GM23248 (cell line): ENCODE data around the gene PCID2. TPM values are rescaled to one million over a fixed set of nuclear protein-coding genes. Genes with fewer than 3 reads are reported as not detected.

ENCODE experiments used
- DNase-seq: peaks from one replicate; pipeline ENCODE4 v3.0.0-alpha.2; 2015
- H2AFZ ChIP-seq: fragments of 200-600 bp; sonication (generic); 2 replicates; pipeline ENCODE4 v1.6.1; 2016; ENCODE audit warnings: antibody characterized with exemption
- H3F3A ChIP-seq: fragments of 200-600 bp; sonication (generic); 2 replicates; pipeline ENCODE4 v1.6.1; 2016; ENCODE audit warnings: mild to moderate bottlenecking, antibody characterized with exemption, mixed run types; ENCODE audit not compliant: insufficient read depth
- H3K27ac ChIP-seq: fragments of 200-600 bp; sonication (generic); 2 replicates; pipeline ENCODE4 v1.5.1; 2016; ENCODE audit warnings: mild to moderate bottlenecking
- H3K27me3 ChIP-seq: fragments of 200-600 bp; sonication (generic); replicated peaks from 2 replicates; pipeline ENCODE4 v1.6.1; 2016; ENCODE audit warnings: mild to moderate bottlenecking; ENCODE audit not compliant: insufficient read depth
- H3K36me3 ChIP-seq: fragments of 200-600 bp; sonication (generic); 2 replicates; pipeline ENCODE4 v1.6.1; 2016; ENCODE audit warnings: low read depth, mild to moderate bottlenecking
- H3K4me1 ChIP-seq: fragments of 200-600 bp; sonication (generic); 2 replicates; pipeline ENCODE4 v1.6.1; 2016; ENCODE audit warnings: mild to moderate bottlenecking; ENCODE audit not compliant: insufficient read depth
- H3K4me2 ChIP-seq: fragments of 200-600 bp; sonication (generic); one replicate; pipeline ENCODE4 v1.6.1; 2016; ENCODE audit warnings: mild to moderate bottlenecking; ENCODE audit not compliant: unreplicated experiment
- H3K4me3 ChIP-seq: fragments of 200-600 bp; sonication (generic); 2 replicates; pipeline ENCODE4 v1.5.1; 2016; ENCODE audit warnings: mild to moderate bottlenecking
- H3K79me2 ChIP-seq: fragments of 200-600 bp; sonication (generic); 2 replicates; pipeline ENCODE4 v1.6.1; 2016; ENCODE audit warnings: mild to moderate bottlenecking; ENCODE audit not compliant: insufficient read depth
- H3K9ac ChIP-seq: fragments of 200-600 bp; sonication (generic); 2 replicates; pipeline ENCODE4 v1.6.1; 2016; ENCODE audit warnings: mild to moderate bottlenecking
- H3K9me2 ChIP-seq: fragments of 200-600 bp; sonication (generic); 2 replicates; pipeline ENCODE4 v1.6.1; 2016; ENCODE audit warnings: mixed run types, mild to moderate bottlenecking, moderate library complexity; ENCODE audit not compliant: insufficient read depth
- H3K9me3 ChIP-seq: fragments of 200-600 bp; sonication (generic); one replicate; pipeline ENCODE4 v1.6.1; 2017; ENCODE audit warnings: low read depth
- H4K20me1 ChIP-seq: fragments of 200-600 bp; sonication (generic); 2 replicates; pipeline ENCODE4 v1.6.0; 2016; ENCODE audit not compliant: insufficient read depth
- EZH2 ChIP-seq: fragments of 200-600 bp; sonication (generic); IDR thresholded peaks from 2 replicates; pipeline ENCODE4 v1.6.1; 2018; ENCODE audit warnings: antibody characterized with exemption, mild to moderate bottlenecking; ENCODE audit not compliant: insufficient read depth, poor library complexity, severe bottlenecking
- EZH2phosphoT487 ChIP-seq: fragments of 200-600 bp; sonication (generic); IDR thresholded peaks from 2 replicates; pipeline ENCODE4 v1.6.1; 2018; ENCODE audit warnings: antibody characterized with exemption, moderate library complexity, mild to moderate bottlenecking, low read depth; ENCODE audit not compliant: insufficient read depth
- WGBS, 2 experiments: methylation state at CpG; one replicate each; pipeline ENCODE4 v1.1.6; 2015 to 2017; ENCODE audit warnings: low lambda C conversion rate in 2 of 2, low coverage in 1 of 2; ENCODE audit errors: missing lambda C conversion rate in 2 of 2; 5-methylcytosine and 5-hydroxymethylcytosine counted together
- in situ Hi-C: fragments of 300-500 bp; cut with MboI; formaldehyde crosslinking; loops from 2 replicates; pipeline ENCODE4 v1.15.0; 2020
- polyA plus RNA-seq: library from polyadenylated mRNA; unstranded; fragments of >200 nt; fragmentation: Nextera tagmentation; extraction: Ambion mirVana; gene quantifications from 2 replicates; pipeline ENCODE4 v1.2.1, GENCODE V29; 2016
- total RNA-seq: library from RNA; depleted of rRNA; stranded (reverse); fragments of >200 nt; shearing (Covaris generic); gene quantifications from 2 replicates; pipeline ENCODE4 v1.2.3, GENCODE V29; 2014

The PCID2 gene
- total and polyA plus RNA-seq, 2 experiments from 2014 or later, result 58.3 to 60.7 TPM

- H2AFZ ChIP-seq, result no peak overlapping the region
- no peaks in the 10 kb centered on the region for H3K27me3 ChIP-seq
- WGBS, 2 experiments, result 91 to 95% methylated on average over 7 of the region's 7 CpGs
- DNase-seq, result no peak
- peaks cover 100% of the 10 kb centered on the region for H3K79me2 ChIP-seq
- peaks cover 10% of the 10 kb centered on the region for H3K36me3 ChIP-seq
- no peak overlapping the region for H3K4me2 ChIP-seq
- no peak overlapping the region for H3K4me3 ChIP-seq
- H3K9me2 ChIP-seq, result no peaks in the 10 kb centered on the region
- peaks cover 30% of the 10 kb centered on the region for H3F3A ChIP-seq
- in situ Hi-C loops, result no loop called here
- H3K4me1 ChIP-seq, result peaks cover 21% of the 10 kb centered on the region
- H4K20me1 ChIP-seq, result peaks cover 17% of the 10 kb centered on the region
- H3K9me3 ChIP-seq, result no peaks in the 10 kb centered on the region
- H3K9ac ChIP-seq, result no peak overlapping the region
- no peak for TF ChIP-seq EZH2phosphoT487
- no peak for TF ChIP-seq EZH2
- no peak overlapping the region for H3K27ac ChIP-seq
Measured at GRCh38 chr13:113220877-113221276, 12.4 kb upstream of the PCID2 start.

- Histone ChIP-seq H4K20me1 (peaks cover 22% of the 10 kb centered on the region), H3K27ac (no peak overlapping the region), H3K4me3 (no peak overlapping the region), H3K4me1 (peaks cover 22% of the 10 kb centered on the region), H3K4me2 (no peak overlapping the region), H3K9me2 (no peaks in the 10 kb centered on the region), H3K36me3 (peaks cover 10% of the 10 kb centered on the region), H3K79me2 (peaks cover 100% of the 10 kb centered on the region), H3K27me3 (no peaks in the 10 kb centered on the region), H3F3A (peaks cover 31% of the 10 kb centered on the region), H2AFZ (no peak overlapping the region), H3K9me3 (no peaks in the 10 kb centered on the region), H3K9ac (no peak overlapping the region)
- TF ChIP-seq EZH2phosphoT487 (no peak), EZH2 (no peak)
- WGBS, 2 experiments, result 73 to 77% methylated on average over 13 of the region's 13 CpGs
- in situ Hi-C loops, result no loop called here
- no peak for DNase-seq
Measured at GRCh38 chr13:113220141-113220598, 11.7 kb upstream of the PCID2 start.

DNA sequence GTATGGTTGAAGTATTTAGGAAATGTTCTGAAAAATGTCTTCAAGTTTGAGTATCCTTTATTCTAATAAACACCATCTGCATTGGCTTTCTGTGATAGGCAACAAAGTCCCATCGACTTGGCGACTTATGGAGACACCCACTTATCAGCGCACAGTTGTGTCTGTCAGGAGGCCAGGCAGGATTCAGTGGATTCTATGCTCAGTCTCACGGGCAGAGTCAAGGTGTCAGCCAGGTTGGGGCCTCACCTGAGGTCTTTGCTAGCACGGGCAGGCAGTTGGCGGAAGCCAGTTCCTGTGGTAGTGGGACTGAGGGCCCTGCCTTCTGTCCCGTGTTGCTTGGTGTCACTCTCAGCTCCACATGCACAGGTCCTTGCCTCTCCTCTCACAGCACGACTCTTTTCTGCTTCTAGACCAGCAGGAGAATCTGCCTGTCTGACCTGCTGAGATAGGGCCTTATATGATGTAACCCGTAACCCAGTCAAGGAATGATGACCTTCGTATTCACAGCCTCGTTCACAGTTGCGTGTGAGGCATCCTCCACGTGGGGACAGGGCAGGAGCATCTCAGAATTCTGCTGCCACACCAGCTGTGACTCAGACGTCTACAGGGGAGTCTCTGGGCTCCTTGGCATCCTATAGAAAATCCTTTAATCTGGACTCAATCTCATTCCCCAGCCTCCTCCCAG is 10.9 kb upstream of the PCID2 start:
- H3K4me1 ChIP-seq, result peaks cover 22% of the 10 kb centered on the region
- H3K79me2 ChIP-seq, result peaks cover 100% of the 10 kb centered on the region
- peaks cover 2% of the 10 kb centered on the region for H3K36me3 ChIP-seq
- H3K9me2 ChIP-seq, result no peaks in the 10 kb centered on the region
- DNase-seq, result peak; percentile 53
- no peaks in the 10 kb centered on the region for H3K9me3 ChIP-seq
- no peaks in the 10 kb centered on the region for H3K27me3 ChIP-seq
- H3K27ac ChIP-seq, result no peak overlapping the region
- H3F3A ChIP-seq, result peaks cover 31% of the 10 kb centered on the region
- no peak for TF ChIP-seq EZH2phosphoT487
- TF ChIP-seq EZH2, result no peak
- H3K9ac ChIP-seq, result no peak overlapping the region
- H2AFZ ChIP-seq, result no peak overlapping the region
- 83% methylated on average over 14 of the region's 14 CpGs for WGBS, 2 experiments
- peaks cover 25% of the 10 kb centered on the region for H4K20me1 ChIP-seq
- no peak overlapping the region for H3K4me2 ChIP-seq
- H3K4me3 ChIP-seq, result no peak overlapping the region
- in situ Hi-C loops, result loop anchor here (10.0 kb wide), 1 partner anchor 185 kb away; no protein-coding TSS in a partner anchor

DNA sequence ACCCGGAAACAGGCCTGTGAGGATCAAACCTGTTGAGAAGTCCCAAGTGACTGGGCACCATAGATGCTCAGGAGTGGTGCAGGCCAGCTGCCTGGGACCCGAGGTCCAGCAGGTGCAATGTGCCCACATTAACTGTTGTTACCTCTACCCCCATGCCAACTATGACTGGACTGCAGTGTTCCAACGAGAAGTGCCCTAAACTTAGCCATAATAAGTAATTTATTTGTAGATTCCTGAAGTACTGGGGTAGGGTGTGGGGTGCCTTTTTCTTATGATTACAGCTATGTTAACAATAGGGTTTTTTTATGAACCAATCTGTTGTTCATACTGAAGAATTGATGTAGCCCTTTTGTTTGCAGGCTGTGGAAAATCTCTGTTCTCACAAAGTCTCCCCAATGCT is 10.1 kb upstream of the PCID2 start:
- H3K9me2 ChIP-seq, result no peaks in the 10 kb centered on the region
- peaks cover 22% of the 10 kb centered on the region for H3K4me1 ChIP-seq
- WGBS, 2 experiments, result 65 to 75% methylated on average over 3 of the region's 3 CpGs
- no peak overlapping the region for H2AFZ ChIP-seq
- H4K20me1 ChIP-seq, result peaks cover 33% of the 10 kb centered on the region
- no peaks in the 10 kb centered on the region for H3K36me3 ChIP-seq
- no peak overlapping the region for H3K27ac ChIP-seq
- DNase-seq, result no peak
- no peak overlapping the region for H3K9ac ChIP-seq
- no peaks in the 10 kb centered on the region for H3K9me3 ChIP-seq
- H3K4me2 ChIP-seq, result no peak overlapping the region
- no peak overlapping the region for H3K4me3 ChIP-seq
- H3F3A ChIP-seq, result peaks cover 31% of the 10 kb centered on the region
- H3K27me3 ChIP-seq, result no peaks in the 10 kb centered on the region
- TF ChIP-seq EZH2phosphoT487 (no peak), EZH2 (no peak)
- in situ Hi-C loops, result loop anchor here (10.0 kb wide), 1 partner anchor 184 kb away; no protein-coding TSS in a partner anchor
- H3K79me2 ChIP-seq, result peaks cover 100% of the 10 kb centered on the region
